ENCODE data around the gene ANKRD35.
A peak's percentile ranks its signal among the peaks of the same experiment; 100 is the strongest.

The ANKRD35 gene

GRCh38 chr1:145886390-145886789, 724 bp upstream of the ANKRD35 start:
- Histone ChIP-seq H3K9ac (no peak overlapping the region), H4K20me1 (no peaks in the 10 kb centered on the region), H3K9me3 (no peaks in the 10 kb centered on the region), H3K4me2 (peak overlapping the region; percentile 88), H3K27ac (no peak overlapping the region), H3K4me1 (peaks cover 8% of the 10 kb centered on the region; the same call in 1 of the 2 replicates), H3K27me3 (peaks cover 9% of the 10 kb centered on the region), H3K36me3 (no peaks in the 10 kb centered on the region), H3K4me3 (peak overlapping the region; percentile 67)
- TF ChIP-seq Cebpa-rat (IDR thresholded peaks at IDR 0.05) = no peak

- H3K9ac ChIP-seq = no peak overlapping the region
- H3K4me1 ChIP-seq = peaks cover 8% of the 10 kb centered on the region; the same call in 1 of the 2 replicates
- no peak overlapping the region for H3K4me2 ChIP-seq
- no peaks in the 10 kb centered on the region for H3K36me3 ChIP-seq
- no peak overlapping the region for H3K4me3 ChIP-seq
- no peaks in the 10 kb centered on the region for H3K9me3 ChIP-seq
- H4K20me1 ChIP-seq = no peaks in the 10 kb centered on the region
- H3K27me3 ChIP-seq = peaks cover 9% of the 10 kb centered on the region
- no peak overlapping the region for H3K27ac ChIP-seq
- no peak for TF ChIP-seq Cebpa-rat (IDR thresholded peaks at IDR 0.05)
Observed at GRCh38 chr1:145884675-145885074, 991 bp downstream of the ANKRD35 start.

- Histone ChIP-seq H3K27me3 (peaks cover 1% of the 10 kb centered on the region), H3K9ac (no peak overlapping the region), H4K20me1 (no peaks in the 10 kb centered on the region), H3K9me3 (no peaks in the 10 kb centered on the region), H3K27ac (no peak overlapping the region), H3K4me2 (no peak overlapping the region), H3K36me3 (no peaks in the 10 kb centered on the region), H3K4me3 (no peak overlapping the region), H3K4me1 (no peaks in the 10 kb centered on the region)
- no peak for TF ChIP-seq Cebpa-rat (IDR thresholded peaks at IDR 0.05)
Observed at GRCh38 chr1:145879775-145880174, 5.9 kb downstream of the ANKRD35 start.

- Histone ChIP-seq H3K9ac (no peak overlapping the region), H3K4me1 (no peaks in the 10 kb centered on the region), H3K9me3 (no peaks in the 10 kb centered on the region), H3K27me3 (peaks cover 2% of the 10 kb centered on the region; the same call in 1 of the 2 replicates), H3K4me3 (no peak overlapping the region), H3K36me3 (no peaks in the 10 kb centered on the region), H3K4me2 (no peak overlapping the region), H4K20me1 (no peaks in the 10 kb centered on the region), H3K27ac (no peak overlapping the region)
- no peak for TF ChIP-seq Cebpa-rat (IDR thresholded peaks at IDR 0.05)
Observed at GRCh38 chr1:145878724-145879123, 6.9 kb downstream of the ANKRD35 start.

- Histone ChIP-seq H3K4me3 (no peak overlapping the region), H3K36me3 (no peaks in the 10 kb centered on the region), H3K27me3 (peaks cover 9% of the 10 kb centered on the region; the same call in 1 of the 2 replicates), H3K9me3 (no peaks in the 10 kb centered on the region), H4K20me1 (no peaks in the 10 kb centered on the region), H3K4me2 (no peak overlapping the region), H3K4me1 (peaks cover 2% of the 10 kb centered on the region; the same call in 1 of the 2 replicates), H3K9ac (no peak overlapping the region), H3K27ac (no peak overlapping the region)
- TF ChIP-seq Cebpa-rat (IDR thresholded peaks at IDR 0.05) = no peak
Observed at GRCh38 chr1:145877923-145878486, 7.7 kb downstream of the ANKRD35 start.

- Histone ChIP-seq H3K4me1 (peaks cover 21% of the 10 kb centered on the region), H4K20me1 (no peaks in the 10 kb centered on the region), H3K27ac (no peak overlapping the region), H3K27me3 (peaks cover 28% of the 10 kb centered on the region), H3K9ac (no peak overlapping the region), H3K4me3 (no peak overlapping the region), H3K4me2 (no peak overlapping the region), H3K9me3 (no peaks in the 10 kb centered on the region), H3K36me3 (no peaks in the 10 kb centered on the region)
- TF ChIP-seq Cebpa-rat (IDR thresholded peaks at IDR 0.05) = no peak
Observed at GRCh38 chr1:145874646-145875045, 11.0 kb downstream of the ANKRD35 start.

- Histone ChIP-seq H3K9me3 (no peaks in the 10 kb centered on the region), H3K4me1 (peaks cover 21% of the 10 kb centered on the region), H4K20me1 (no peaks in the 10 kb centered on the region), H3K4me3 (peak overlapping the region; percentile 58), H3K27ac (peak overlapping the region; percentile 63), H3K27me3 (peaks cover 28% of the 10 kb centered on the region), H3K36me3 (no peaks in the 10 kb centered on the region), H3K4me2 (peak overlapping the region; percentile 95), H3K9ac (peak overlapping the region; percentile 74)
- TF ChIP-seq Cebpa-rat (IDR thresholded peaks at IDR 0.05) = no peak
Observed at GRCh38 chr1:145871994-145872924, 13.4 kb downstream of the ANKRD35 start.

GRCh38 chr1:145868232-145868631, 17.4 kb downstream of the ANKRD35 start:
- Histone ChIP-seq H3K9ac (no peak overlapping the region), H3K4me1 (peaks cover 21% of the 10 kb centered on the region), H4K20me1 (no peaks in the 10 kb centered on the region), H3K27me3 (peaks cover 21% of the 10 kb centered on the region), H3K4me3 (no peak overlapping the region), H3K9me3 (no peaks in the 10 kb centered on the region), H3K27ac (no peak overlapping the region), H3K36me3 (no peaks in the 10 kb centered on the region), H3K4me2 (no peak overlapping the region)
- TF ChIP-seq Cebpa-rat (IDR thresholded peaks at IDR 0.05) = no peak

- no peak for TF ChIP-seq Cebpa-rat (IDR thresholded peaks at IDR 0.05)
- Histone ChIP-seq H3K9ac (no peak overlapping the region), H3K27me3 (no peaks in the 10 kb centered on the region), H3K4me1 (peaks cover 15% of the 10 kb centered on the region), H3K4me2 (no peak overlapping the region), H4K20me1 (no peaks in the 10 kb centered on the region), H3K36me3 (no peaks in the 10 kb centered on the region), H3K9me3 (no peaks in the 10 kb centered on the region), H3K4me3 (no peak overlapping the region), H3K27ac (no peak overlapping the region)
Observed at GRCh38 chr1:145863282-145864018, 22.2 kb downstream of the ANKRD35 start.

Measured in BLaER1 (cell line).